Right forelimb (tissue), 1 donor: ENCODE data around the gene KCNIP4.
A peak's percentile ranks its signal among the peaks of the same experiment; 100 is the strongest.

Experiments used
- DNase-seq: peaks from one replicate; pipeline ENCODE4 v3.0.0-alpha.2; 2018

The KCNIP4 gene

GRCh38 chr4:21835712-21836111 lies 112.9 kb downstream of the KCNIP4 start:
- no peak for DNase-seq

- DNase-seq, result no peak
These were observed 118.3 kb downstream of the KCNIP4 start for GRCh38 chr4:21830272-21830671.

GRCh38 chr4:21827575-21827974 lies 121.0 kb downstream of the KCNIP4 start:
- no peak for DNase-seq

GRCh38 chr4:21826071-21826470 lies 122.5 kb downstream of the KCNIP4 start:
- no peak for DNase-seq

- DNase-seq, result peak; percentile 45
These were observed 129.5 kb downstream of the KCNIP4 start for GRCh38 chr4:21819086-21819485.

GRCh38 chr4:21815651-21816377 lies 132.8 kb downstream of the KCNIP4 start:
- no peak for DNase-seq

- no peak for DNase-seq
These were observed 137.0 kb downstream of the KCNIP4 start for GRCh38 chr4:21811565-21811964.

- no peak for DNase-seq
These were observed 141.6 kb downstream of the KCNIP4 start for GRCh38 chr4:21806991-21807390.

- no peak for DNase-seq
These were observed 146.2 kb downstream of the KCNIP4 start for GRCh38 chr4:21802406-21802805.

- DNase-seq, result no peak
These were observed 146.7 kb downstream of the KCNIP4 start for GRCh38 chr4:21801661-21802385.

- no peak for DNase-seq
These were observed 153.5 kb downstream of the KCNIP4 start for GRCh38 chr4:21795091-21795490.

GRCh38 chr4:21792736-21793135 lies 155.8 kb downstream of the KCNIP4 start:
- DNase-seq, result no peak

GRCh38 chr4:21790438-21791029 lies 158.0 kb downstream of the KCNIP4 start:
- DNase-seq, result no peak

- no peak for DNase-seq
These were observed 168.4 kb downstream of the KCNIP4 start for GRCh38 chr4:21780148-21780547.

GRCh38 chr4:21778702-21779101 lies 169.9 kb downstream of the KCNIP4 start:
- no peak for DNase-seq

- no peak for DNase-seq
These were observed 172.9 kb downstream of the KCNIP4 start for GRCh38 chr4:21775703-21776102.

- DNase-seq, result no peak
These were observed 179.0 kb downstream of the KCNIP4 start for GRCh38 chr4:21769404-21770147.

GRCh38 chr4:21768349-21769310 lies 179.9 kb downstream of the KCNIP4 start:
- no peak for DNase-seq

GRCh38 chr4:21765810-21766407 lies 182.7 kb downstream of the KCNIP4 start:
- peak; percentile 50 for DNase-seq

GRCh38 chr4:21763855-21764254 lies 184.7 kb downstream of the KCNIP4 start:
- DNase-seq, result no peak

- no peak for DNase-seq
These were observed 191.3 kb downstream of the KCNIP4 start for GRCh38 chr4:21757248-21757647.
